Right lung (tissue), 10 donors: ENCODE results near the gene NR4A3. TPM values are rescaled to one million over a fixed set of nuclear protein-coding genes. Genes with fewer than 3 reads are reported as not detected.
"Not testable (repeated sequence)": the region's sequence is repeated elsewhere in the genome, so short reads cannot be mapped to it uniquely, and the experiment has no call there.

Source experiments
- DNase-seq, 2 donors: peaks; one replicate each; pipeline ENCODE4 v3.0.0-alpha.2; 2013
- long read RNA-seq, 8 donors: transcript quantifications; one replicate each; lab custom pipeline, GENCODE V29; 2026
- polyA plus RNA-seq, 5 donors: library from polyadenylated mRNA; unstranded; fragments of 120-200 nt; gene quantifications; one replicate each; pipeline versions ENCODE4 v1.2.1 to v1.2.3, GENCODE V29; 2013; ENCODE audit warnings: inconsistent platforms in 1 of 5, low replicate concordance in 1 of 5; ENCODE audit not compliant: insufficient read length in 5 of 5, insufficient read depth in 1 of 5

The NR4A3 gene
- under 1 TPM; 0.42 to 0.73 (median 0.46) TPM for polyA plus RNA-seq
- long read RNA-seq, donor 1 = 0 reads
- long read RNA-seq, donor 2 = 0 reads
- long read RNA-seq, donor 3 = 0 reads
- long read RNA-seq, donor 4 = 0 reads
- long read RNA-seq, donor 5 = 0 reads
- long read RNA-seq, donor 6, partial matches to known transcripts = 0 of 5 reads
- long read RNA-seq, donor 6, other reads (novel, unspliced or antisense) = 5 of 5 reads
- long read RNA-seq, donor 7 = 0 reads
- long read RNA-seq, donor 8 = 0 reads

DNA sequence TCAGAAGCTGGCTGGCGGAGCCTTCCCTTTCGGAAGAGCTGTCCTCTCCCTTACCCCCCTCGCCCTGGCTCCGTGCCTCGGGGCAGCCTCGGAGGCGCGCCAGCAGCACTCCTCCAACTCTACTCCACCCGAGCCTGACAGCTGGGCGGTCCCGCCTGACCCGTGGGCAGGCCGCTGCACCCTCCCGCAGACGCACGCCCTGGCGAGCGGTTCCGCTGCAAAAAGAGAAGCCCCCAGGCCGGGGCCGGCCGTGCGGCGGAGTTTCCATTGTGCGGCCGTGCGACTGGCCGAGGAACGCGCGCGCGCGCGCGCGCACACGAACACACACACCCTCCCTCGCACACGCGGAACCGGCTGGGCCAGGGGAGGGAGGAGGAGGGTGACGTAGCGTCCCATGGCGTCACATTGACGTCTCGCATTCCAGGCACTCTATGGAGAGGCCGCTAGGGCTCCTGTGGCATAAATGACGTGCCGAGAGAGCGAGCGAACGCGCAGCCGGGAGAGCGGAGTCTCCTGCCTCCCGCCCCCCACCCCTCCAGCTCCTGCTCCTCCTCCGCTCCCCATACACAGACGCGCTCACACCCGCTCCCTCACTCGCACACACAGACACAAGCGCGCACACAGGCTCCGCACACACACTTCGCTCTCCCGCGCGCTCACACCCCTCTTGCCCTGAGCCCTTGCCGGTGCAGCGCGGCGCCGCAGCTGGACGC lies at the start of gene NR4A3:
Gene NR4A3, plus strand, starts transcription at position 490 of the 713 bp plus-strand sequence. CDS start 6,158 bp downstream, outside the sequence.
- DNase-seq = peak; percentile 96 to 97

DNA sequence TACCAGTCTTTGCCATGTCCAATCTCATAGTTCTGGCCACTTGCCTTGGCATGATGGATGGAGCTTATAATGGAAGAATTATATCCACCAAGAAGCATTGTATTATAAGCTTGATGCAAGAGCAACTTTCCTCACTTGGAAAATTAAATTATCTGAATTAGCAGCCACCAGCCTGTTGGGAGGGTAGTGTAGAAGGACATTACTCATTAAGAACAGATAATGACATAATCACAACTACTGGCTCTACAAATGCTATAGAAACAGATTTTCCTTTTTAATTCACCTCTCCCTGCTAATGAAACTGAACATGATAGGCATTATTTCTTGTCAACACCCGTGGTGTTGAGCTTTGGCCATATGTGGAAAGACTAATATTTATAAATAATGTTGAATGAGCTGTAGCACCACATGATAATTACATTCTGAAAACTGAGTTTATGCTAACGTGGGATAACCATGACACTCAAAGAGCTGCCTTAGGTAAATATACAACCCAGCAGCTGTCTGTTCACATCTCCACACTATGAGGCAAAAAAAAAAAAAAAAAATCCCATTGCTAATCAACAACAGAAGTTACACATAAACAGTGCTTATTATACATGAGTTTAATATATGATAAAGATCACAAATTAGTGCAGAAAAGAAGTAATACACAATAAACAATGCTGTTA lies 48.1 kb upstream of the NR4A3 start:
- DNase-seq = no peak

DNA sequence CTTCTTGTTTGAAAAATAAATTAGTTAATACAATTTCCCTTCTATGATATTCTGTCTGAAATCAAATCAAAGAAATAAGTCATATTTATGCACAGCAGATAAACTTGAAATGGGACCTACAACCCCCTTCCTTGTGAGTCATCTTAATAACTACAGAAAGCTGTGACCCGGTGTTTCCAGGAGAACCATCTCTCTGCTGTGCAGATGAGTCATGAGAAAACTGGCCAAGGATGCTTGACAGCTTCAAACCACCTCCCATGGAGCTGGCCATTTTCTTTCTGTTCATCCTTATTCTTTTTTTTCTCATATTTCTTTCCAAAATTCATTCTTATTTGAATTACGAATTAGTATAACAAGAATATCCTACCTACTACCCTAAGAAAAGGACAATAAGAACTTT lies 43.4 kb upstream of the NR4A3 start:
- DNase-seq = no peak

DNA sequence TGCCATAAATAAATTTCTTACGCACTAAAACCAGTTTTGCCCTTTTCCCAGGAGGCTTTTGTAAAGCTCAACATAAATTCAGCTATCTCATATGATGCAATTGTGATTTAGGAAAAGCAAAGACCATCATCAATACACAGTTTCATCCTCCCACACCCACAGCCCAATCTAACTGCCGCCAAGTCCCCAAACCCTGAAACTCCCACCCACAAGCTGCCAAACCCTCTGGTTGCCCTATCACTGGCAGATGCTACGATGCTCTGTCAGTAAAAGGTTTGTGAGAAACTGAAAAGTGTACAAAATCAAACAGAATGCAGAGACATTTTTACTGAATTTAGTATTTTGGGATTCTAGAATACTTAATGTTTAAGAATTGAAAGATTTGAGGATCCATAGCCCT lies 42.8 kb upstream of the NR4A3 start:
- DNase-seq = no peak

DNA sequence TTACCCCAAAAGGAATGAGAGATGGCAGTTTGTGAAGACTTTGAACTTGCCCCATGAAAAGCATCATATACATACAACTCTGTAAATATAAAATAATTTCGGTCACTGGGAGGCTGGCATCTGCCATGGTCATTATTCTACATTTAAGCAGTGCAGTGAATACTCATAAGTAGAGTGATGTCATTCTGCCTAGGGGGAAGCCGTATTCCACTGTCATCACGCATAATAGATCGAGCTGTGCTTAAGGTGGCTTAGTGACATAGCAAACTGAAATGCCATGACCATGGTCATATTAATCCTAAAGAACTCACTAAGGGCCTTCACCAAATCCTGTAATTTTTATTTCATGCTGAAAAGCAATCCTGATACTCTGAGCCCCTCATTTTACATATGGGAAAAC lies 42.4 kb upstream of the NR4A3 start:
- DNase-seq = no peak

DNA sequence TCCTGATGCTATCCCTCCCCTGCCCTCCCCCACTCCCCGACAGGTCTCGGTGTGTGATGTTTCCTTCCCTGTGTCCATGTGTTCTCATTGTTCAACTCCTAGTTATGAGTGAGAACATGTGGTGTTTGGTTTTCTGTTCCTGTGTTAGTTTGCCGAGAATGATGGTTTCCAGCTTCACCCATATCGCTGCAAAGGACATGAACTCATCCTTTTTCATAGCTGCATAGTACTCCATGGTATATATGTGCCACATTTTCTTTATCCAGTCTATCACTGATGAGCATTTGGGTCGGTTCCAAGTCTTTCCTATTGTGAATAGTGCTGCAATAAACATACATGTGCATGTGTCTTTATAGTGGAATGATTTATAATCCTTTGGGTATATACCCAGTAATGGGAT lies 39.3 kb upstream of the NR4A3 start:
- not testable (repeated sequence) for DNase-seq

DNA sequence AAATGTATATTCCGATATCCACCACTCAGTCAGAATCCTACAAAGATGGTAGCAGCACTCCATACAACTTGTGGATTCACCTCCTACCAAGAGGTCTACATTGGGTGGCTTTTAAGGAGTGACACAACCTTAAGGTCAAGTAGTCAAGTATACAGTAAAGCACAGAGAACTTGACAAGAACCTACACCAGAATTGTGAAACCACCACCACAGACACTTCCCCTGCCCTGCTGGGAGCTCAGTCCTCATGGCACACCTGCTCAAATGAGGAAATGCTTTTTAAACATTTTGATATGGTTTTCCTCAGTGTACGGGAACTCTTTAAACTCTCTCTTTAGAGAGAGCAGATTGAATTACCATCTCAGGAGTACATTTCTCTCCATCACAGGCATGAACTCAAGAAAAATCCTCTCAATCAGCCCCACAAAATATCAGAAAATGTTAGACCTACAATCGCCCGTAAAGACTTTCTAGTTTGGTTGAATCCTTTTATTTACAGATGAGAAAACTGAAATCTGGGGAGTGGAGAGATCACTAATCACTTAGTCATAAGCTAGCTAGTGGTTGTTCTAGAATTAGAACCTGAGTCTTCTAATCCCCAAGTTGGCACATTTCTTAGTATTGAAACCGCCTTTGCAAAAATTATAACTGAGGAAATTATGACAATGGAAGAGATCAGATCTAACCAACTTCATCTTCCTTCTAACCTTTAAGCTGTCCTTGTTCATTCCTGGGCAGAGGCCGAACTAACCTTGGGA lies 38.5 kb upstream of the NR4A3 start:
- no peak for DNase-seq

DNA sequence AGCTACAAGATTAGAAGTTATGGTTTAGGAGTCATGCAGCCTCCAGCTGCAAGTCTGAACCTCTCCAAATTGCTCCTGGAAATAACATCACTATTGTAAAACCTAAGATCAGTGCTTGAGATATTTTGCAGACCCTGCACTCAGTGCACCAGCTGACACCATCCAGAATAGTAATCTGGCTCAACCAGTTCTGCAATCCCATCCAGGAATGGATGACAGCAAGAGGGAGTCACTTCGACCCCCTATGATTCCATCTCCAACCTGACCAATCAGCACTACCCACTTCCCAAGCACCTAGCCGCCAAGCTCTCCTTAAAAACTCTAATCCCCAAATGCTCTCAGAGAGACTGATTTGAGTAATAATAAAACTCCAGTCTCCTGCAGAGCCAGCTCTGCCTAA lies 37.9 kb upstream of the NR4A3 start:
- no peak for DNase-seq

DNA sequence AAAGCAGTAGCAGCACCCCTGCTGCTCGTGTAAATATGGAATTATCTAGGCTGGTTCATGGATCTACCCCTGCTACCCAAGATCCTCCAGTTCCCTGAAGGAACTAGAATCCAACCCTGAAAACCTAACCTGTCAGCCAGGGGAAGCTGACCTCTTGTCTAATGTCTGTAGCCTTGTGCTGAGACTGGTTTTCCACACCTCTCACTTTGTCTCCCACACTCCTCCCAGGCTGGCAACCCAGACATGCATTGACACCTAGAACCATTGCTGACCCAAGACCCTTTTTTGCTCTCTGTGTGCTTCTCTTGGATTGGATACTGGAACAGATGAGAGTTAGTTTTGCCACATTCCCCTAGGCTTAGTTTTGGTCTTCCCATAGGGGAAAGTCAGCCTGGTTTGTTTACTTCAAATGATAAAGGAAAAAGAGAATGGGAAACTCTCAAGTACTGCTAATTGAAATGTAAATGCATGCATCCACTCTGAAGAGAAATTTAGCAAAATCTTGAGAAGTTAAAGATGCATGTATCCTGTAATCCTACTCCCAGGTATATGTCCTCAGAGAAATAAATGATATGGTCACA lies 36.6 kb upstream of the NR4A3 start:
- DNase-seq = no peak

DNA sequence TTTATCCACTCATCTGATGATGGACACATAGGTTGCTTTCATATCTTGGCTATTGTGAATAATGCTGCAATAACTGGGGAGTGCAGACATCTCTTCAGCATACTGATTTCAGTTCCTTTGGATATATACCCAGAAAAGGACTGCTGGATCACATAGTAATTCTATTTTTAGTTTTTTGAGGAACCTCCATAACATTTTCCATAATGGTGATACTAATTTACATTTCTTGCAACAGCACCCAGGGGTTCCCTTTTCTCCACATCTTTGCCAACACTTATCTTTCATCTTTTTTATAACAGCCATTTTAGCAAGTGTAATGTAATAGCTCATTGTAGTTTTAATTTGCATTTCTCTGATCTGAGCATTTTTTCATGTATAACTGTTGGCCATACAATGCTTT lies 34.1 kb upstream of the NR4A3 start:
- no peak for DNase-seq

DNA sequence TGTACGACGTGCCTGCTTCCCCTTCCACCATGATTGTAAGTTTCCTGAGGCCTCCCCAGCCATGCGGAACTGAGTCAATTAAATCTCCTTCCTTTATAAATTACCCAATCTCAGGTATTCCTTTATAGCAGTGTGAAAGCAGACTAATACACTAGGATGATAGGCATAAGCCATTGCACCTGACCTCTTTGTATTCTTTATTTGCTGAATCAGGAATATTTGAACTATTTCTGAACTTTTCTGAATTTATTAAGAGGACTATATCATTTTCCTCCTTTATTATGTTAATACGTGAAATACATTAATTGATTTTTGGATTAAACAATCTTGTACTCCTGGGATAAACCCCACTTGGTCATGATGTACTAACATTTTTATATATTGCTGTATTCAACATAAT lies 28.2 kb upstream of the NR4A3 start:
- DNase-seq = no peak

DNA sequence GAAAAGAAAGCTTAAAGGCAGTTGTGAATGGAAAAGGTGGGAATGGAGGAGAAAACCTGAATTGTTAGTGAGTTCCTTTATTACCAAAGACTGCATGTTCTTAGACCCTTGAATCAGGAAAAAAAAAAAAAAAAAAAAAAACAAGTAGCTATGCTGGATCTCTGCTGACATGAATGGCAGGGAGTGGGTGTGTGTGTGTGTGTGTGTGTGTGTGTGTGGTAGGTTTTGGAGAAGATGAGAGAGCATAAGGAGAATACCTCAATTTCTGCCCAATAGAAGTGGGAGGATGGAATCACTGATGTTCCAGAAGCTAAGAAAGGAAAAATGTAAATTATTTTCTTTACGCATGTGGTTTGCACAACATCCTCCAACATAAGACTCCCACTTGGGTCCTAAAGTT lies 25.5 kb upstream of the NR4A3 start:
- no peak for DNase-seq

DNA sequence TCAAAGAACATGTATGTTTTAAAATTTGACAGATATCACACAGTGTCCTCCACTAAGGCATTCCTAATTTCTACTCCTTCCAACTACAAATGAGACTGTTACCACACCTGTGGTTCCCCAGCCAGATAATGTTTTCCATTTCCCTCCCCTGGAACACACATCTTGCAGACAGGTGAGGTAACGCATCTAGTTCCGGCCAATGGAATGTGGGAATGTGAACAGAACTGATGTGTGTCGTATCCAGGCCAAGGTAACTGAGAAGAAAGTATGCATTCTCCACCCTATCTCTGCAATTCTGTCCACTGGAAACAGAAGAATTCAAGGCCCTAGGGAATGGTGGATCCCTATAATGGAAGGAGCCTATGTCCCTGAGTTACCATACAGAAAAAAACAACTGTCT lies 19.9 kb upstream of the NR4A3 start:
- no peak for DNase-seq

DNA sequence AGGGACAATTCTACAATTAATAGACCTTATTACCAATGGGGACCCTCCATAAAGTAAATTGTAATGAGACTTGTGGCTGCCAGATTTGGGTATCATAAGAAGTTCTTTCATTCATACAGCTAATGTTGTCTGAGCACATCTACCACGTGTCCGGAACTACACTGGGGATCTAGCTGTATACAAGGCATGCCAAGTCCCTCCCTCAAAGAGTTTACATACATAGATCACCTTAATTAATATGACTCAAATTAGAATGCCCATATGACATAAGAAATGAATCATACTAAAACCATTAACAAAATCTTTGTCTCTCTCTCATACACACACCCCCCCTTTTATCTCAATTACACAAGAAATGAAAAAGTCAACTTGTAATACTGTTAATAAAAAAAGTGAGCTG lies 18.0 kb upstream of the NR4A3 start:
- DNase-seq = no peak

DNA sequence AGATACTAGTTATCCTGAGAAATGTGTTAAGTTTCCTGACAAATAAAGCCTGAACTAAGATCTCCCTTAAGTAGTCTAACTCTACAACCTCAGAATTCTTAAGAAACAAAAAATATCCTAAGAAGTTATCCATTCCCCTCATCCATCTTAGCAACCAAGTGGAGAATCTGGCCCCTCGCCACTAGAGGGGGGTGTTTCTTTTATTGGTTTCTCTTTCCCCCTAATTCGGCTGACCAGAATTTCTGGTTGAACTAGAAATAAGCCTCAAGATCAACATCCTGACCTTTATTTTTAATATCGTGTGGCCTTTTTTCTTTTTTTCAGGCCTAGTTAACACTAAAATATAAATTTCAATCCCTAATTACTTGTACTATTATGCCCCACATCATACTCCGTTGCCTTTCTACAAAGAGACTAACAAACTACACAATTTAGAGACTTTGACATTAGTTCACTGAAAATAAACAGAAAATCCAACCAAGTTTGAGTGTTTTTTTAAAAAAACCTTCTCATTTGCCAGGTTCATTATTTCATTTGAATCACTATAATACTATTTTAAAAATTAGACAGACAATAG lies 14.3 kb upstream of the NR4A3 start:
- DNase-seq = peak; percentile 47 to 66

DNA sequence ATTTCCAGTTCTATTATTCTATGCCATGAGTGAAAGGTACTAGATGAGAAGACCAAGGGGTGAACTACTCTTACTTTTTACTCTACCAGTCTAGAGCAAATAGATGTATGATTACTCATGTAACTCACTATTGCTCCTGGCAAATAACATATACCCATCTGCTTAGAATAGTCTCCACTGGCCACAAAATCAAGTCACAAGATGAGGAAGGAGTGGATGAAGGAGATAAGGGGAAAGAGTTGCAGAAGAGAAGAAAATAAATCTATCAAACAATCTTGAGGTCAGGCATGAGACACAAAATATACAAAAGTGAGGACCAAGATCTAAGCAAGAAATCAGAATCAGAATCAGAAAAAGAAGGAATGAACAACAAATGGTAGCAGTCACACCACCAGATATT lies 13.7 kb upstream of the NR4A3 start:
- DNase-seq = no peak

DNA sequence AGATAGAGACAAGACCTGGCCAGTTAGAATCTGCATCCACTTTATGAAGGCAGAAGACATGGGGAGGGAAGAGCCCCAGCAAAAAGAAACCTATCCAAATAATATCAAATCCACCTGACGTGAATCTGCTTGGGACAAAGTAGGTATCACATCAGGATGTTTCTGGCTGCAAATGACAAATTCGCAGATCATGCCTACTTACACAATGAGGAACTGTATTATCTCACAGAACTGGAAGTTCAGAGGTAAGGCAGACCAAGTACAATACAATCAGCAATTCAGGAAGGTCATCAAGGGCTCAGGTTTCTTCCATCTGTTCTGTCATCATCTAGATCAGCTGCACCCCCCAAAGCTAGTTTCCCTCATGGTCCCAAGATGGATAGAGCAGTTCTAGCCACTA lies 13.2 kb upstream of the NR4A3 start:
- DNase-seq = no peak

DNA sequence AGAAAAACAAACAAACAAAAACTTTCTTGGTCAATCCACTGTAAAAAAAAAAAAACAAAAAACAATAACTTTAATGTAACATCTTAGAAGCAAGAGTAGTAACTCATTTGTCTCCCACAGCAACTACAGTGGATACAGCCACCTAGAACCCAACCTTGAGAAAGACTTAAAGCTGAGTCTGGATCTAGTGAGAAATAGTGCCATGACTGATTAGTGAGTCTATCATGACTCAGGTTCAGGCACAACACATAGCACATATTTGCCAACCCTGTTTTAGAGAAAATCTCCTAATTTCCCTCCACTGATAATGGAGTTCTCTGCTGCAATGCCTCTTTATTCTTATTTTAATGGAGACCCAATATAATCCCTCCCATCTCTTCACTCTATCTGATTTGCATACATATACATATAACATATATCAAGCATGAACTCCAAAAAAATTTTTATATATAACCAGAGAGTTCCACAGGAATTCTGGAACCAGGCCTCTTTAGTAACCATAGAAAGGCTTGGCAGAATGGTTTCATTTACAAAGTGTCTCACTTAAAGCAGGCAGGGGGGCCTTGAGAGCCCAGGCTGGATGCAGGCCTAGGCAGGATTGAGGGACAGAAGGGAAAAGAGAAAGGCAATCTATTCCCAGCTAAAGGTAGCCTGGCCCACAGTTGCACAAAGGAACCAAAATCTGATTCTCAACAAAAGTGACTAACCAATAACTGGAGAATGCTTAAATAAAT lies 11.9 kb upstream of the NR4A3 start:
- DNase-seq = no peak

DNA sequence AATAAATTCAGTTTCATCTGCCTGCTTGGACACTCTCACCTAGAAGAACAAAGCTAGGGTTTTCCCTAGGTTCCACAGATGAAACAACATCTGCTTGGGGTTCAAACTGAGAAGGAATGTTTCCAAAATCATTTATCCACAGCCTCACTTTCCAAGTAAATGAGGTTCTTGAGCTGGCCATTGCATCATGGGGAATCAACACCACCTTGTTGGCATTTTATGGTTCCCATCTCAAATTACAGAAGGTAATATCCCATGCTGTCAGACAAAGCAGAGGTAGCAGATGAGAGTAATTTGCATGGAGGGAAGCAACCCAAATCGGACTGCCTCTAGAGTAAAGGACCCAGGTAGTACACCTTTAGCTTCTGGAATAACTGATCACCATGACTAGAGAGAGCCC lies 10.5 kb upstream of the NR4A3 start:
- DNase-seq = no peak

DNA sequence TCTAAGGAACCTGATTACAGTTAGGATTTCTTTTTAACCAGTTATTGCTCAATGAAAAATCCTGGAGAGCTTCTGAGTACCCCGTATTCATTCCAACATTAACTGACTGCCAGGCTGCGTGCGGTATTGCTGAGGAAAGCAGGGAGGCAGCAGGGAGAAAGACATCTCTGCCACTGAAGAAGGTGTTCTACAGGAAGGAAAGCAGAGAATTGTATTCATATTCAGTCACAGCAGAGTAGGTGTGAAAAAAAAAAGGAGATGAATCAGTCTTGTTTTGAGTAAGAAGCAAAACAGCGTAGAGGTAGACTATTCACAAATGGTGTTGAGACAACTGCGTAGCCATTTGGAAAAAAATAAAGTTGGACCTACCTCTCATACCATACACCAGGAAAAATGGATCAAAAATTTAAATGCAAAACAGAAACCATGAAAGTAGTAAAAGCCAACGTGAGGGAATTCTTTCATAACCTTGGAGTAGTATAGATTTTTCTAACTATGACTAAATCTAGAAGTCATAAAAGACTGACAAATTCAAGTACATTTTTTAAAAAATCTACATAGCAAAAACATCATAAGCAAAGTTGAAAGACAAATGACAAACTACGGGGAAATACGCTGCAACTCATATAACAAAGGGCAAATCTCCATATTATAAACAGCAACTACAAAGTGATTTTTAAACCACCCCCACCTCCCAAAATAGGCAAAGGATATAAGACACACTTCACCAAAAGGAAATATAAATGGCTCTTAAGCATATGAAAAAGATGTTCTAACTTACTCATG lies 9.9 kb upstream of the NR4A3 start:
- no peak for DNase-seq
